K562 (cell line): Measurements from ENCODE around the gene ZNF474. TPM values are rescaled to one million over a fixed set of nuclear protein-coding genes. Genes with fewer than 3 reads are reported as not detected.

Experiments used
- ARID1B ChIP-seq: fragments of 450-650 bp; IDR thresholded peaks from 2 replicates; pipeline ENCODE4 v1.6.1; 2016; ENCODE audit warnings: antibody characterized with exemption, mild to moderate bottlenecking, inconsistent platforms
- EP300 ChIP-seq: IDR thresholded peaks from 2 replicates; pipeline ENCODE4 v1.6.1; 2012; ENCODE audit warnings: low read length, improper control_type of control experiment
- FOXA1 ChIP-seq: fragments of 450-650 bp; IDR thresholded peaks from 2 replicates; pipeline ENCODE4 v1.6.1; 2016; ENCODE audit warnings: mild to moderate bottlenecking, borderline replicate concordance
- KLF16 ChIP-seq: IDR thresholded peaks from 2 replicates; pipeline ENCODE4 v1.6.1; 2016; ENCODE audit warnings: antibody characterized with exemption
- MBD2 ChIP-seq: sonication (generic); IDR thresholded peaks from 2 replicates; pipeline ENCODE4 v1.6.1; 2016; ENCODE audit warnings: low read depth, borderline replicate concordance
- STAT5A ChIP-seq: IDR thresholded peaks from 2 replicates; pipeline ENCODE4 v1.6.1; 2012; ENCODE audit warnings: low read length, inconsistent platforms, borderline replicate concordance
- TAL1 ChIP-seq: fragments of 450-650 bp; IDR thresholded peaks from 2 replicates; pipeline ENCODE4 v1.6.1; 2016; ENCODE audit warnings: mild to moderate bottlenecking
- TCF3 ChIP-seq: sonication (generic); formaldehyde crosslinking; IDR thresholded peaks from 2 replicates; pipeline ENCODE4 v1.4.0; 2020; ENCODE audit warnings: mild to moderate bottlenecking, missing genetic modification reagents
- polyA plus RNA-seq, 8 experiments: library from polyadenylated mRNA; depleted of rRNA in 4 of 8; stranded (reverse) in 5 of 8; unstranded in 3 of 8; fragments of >200 nt; fragmentation: Nextera tagmentation in 2 of 8; fragmentation: Illumina TruSeq in 1 of 8; extraction: Ambion mirVana in 2 of 8; extraction: Trizol in 1 of 8; gene quantifications; 2 replicates each; pipeline versions ENCODE4 v1.2.1 to v1.2.3, GENCODE V29; 2011 to 2014; ENCODE audit warnings: inconsistent platforms in 1 of 8, missing spikeins in 1 of 8
- total RNA-seq, 7 experiments: library from RNA; depleted of rRNA in 6 of 7; stranded (reverse); fragments of >200 nt in 6 of 7; fragmentation: Illumina TruSeq in 2 of 7; extraction: Trizol in 2 of 7; gene quantifications; 2 replicates each; pipeline versions ENCODE4 v1.2.1 to v1.2.3, GENCODE V29; 2011 to 2021; ENCODE audit warnings: low replicate concordance in 1 of 7
- TF ChIP-seq, protein P1 (sequence below): IDR thresholded peaks from 2 replicates; pipeline ENCODE4 v1.6.1; 2014; ENCODE audit warnings: antibody characterized with exemption
- TF ChIP-seq, protein P2 (sequence below): fragments of 150-350 bp; conservative IDR thresholded peaks from 2 replicates; pipeline ENCODE4 v1.6.1; 2014; ENCODE audit warnings: low read length

The ZNF474 gene
- total and polyA plus RNA-seq, 9 of the 15 experiments (the other 6 are each of a cell fraction or from before 2014, with no cell fraction given) = 0.16 to 0.62 (median 0.39) TPM

DNA sequence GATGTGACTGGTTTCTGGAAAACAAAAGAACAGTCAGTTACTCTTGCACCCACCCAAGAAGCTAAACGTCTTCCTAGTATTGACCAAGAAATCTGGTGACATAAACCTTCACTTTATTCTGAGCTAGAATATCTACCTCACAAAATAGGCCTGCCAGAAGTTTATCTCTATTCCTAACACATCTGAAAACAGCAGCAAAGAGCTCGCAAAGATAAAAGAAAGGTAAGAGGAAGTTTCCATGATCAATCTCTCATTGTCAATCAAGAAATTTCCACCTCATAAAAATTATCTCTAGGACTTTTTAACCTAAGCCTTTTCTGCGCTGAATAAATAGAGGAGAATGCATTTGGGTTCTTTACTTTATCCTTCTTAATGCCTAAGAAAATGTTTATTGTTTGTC lies 17.3 kb upstream of the ZNF474 start (continued):
- TF ChIP-seq, protein P1, sequence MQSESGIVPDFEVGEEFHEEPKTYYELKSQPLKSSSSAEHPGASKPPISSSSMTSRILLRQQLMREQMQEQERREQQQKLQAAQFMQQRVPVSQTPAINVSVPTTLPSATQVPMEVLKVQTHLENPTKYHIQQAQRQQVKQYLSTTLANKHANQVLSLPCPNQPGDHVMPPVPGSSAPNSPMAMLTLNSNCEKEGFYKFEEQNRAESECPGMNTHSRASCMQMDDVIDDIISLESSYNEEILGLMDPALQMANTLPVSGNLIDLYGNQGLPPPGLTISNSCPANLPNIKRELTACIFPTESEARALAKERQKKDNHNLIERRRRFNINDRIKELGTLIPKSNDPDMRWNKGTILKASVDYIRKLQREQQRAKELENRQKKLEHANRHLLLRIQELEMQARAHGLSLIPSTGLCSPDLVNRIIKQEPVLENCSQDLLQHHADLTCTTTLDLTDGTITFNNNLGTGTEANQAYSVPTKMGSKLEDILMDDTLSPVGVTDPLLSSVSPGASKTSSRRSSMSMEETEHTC = no peak
- no peak for TF ChIP-seq FOXA1
- TF ChIP-seq, protein P2, sequence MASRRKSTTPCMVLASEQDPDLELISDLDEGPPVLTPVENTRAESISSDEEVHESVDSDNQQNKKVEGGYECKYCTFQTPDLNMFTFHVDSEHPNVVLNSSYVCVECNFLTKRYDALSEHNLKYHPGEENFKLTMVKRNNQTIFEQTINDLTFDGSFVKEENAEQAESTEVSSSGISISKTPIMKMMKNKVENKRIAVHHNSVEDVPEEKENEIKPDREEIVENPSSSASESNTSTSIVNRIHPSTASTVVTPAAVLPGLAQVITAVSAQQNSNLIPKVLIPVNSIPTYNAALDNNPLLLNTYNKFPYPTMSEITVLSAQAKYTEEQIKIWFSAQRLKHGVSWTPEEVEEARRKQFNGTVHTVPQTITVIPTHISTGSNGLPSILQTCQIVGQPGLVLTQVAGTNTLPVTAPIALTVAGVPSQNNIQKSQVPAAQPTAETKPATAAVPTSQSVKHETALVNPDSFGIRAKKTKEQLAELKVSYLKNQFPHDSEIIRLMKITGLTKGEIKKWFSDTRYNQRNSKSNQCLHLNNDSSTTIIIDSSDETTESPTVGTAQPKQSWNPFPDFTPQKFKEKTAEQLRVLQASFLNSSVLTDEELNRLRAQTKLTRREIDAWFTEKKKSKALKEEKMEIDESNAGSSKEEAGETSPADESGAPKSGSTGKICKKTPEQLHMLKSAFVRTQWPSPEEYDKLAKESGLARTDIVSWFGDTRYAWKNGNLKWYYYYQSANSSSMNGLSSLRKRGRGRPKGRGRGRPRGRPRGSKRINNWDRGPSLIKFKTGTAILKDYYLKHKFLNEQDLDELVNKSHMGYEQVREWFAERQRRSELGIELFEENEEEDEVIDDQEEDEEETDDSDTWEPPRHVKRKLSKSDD = no peak
- TF ChIP-seq MBD2 = no peak
- peak; percentile 25; the same call in 1 of the 2 replicates for TF ChIP-seq KLF16
- TF ChIP-seq STAT5A = 0 out of 2 replicates have a peak, but pooled peaks have one; percentile 5
- TF ChIP-seq EP300 = peak; percentile 20; the same call in 1 of the 2 replicates
- TF ChIP-seq ARID1B = peak; percentile 59; the same call in 1 of the 2 replicates
- TF ChIP-seq TAL1 = peak; percentile 21; the same call in 1 of the 2 replicates
- TF ChIP-seq TCF3 (CRISPR knock-in tag) = peak; percentile 51; the same call in 1 of the 2 replicates
